ENCODE data around the gene CST3. TPM values are rescaled to one million over a fixed set of nuclear protein-coding genes. Genes with fewer than 3 reads are reported as not detected.

Gene CST3
- polyA plus RNA-seq, 1 donor = 661 TPM

- H3K27ac ChIP-seq (ENCODE audit: low read length) = peak overlapping the region; percentile 85
- no peaks in the 10 kb centered on the region for H3K27me3 ChIP-seq (ENCODE audit: control insufficient read depth, insufficient read depth, low read length)
- H3K36me3 ChIP-seq (ENCODE audit: control insufficient read depth, insufficient read depth, low read length) = peaks cover 32% of the 10 kb centered on the region
- H3K9me3 ChIP-seq (ENCODE audit: control insufficient read depth, low read depth, low read length) = no peaks in the 10 kb centered on the region
- peaks cover 30% of the 10 kb centered on the region for H3K4me1 ChIP-seq (ENCODE audit: control insufficient read depth, insufficient read depth, low read length)
- no CpG with 5 or more reads among the region's 12 CpGs for WGBS (ENCODE audit: insufficient coverage, low lambda C conversion rate)
- no peak overlapping the region for H3K4me3 ChIP-seq (ENCODE audit: low read length)
- DNase-seq = peak in 1 of 2 donors; percentile 40
Observed at GRCh38 chr20:23629542-23630391, 8.0 kb downstream of the CST3 start.

GRCh38 chr20:23629017-23629541, 8.7 kb downstream of the CST3 start:
- WGBS (ENCODE audit: insufficient coverage, low lambda C conversion rate) = no CpG with 5 or more reads among the region's 7 CpGs
- Histone ChIP-seq H3K27me3 (ENCODE audit: control insufficient read depth, insufficient read depth, low read length) (no peaks in the 10 kb centered on the region), H3K27ac (ENCODE audit: low read length) (peak overlapping the region; percentile 85), H3K4me3 (ENCODE audit: low read length) (no peak overlapping the region), H3K9me3 (ENCODE audit: control insufficient read depth, low read depth, low read length) (no peaks in the 10 kb centered on the region), H3K36me3 (ENCODE audit: control insufficient read depth, insufficient read depth, low read length) (peaks cover 26% of the 10 kb centered on the region), H3K4me1 (ENCODE audit: control insufficient read depth, insufficient read depth, low read length) (peaks cover 31% of the 10 kb centered on the region)
- peak; percentile 92 to 97 for DNase-seq

GRCh38 chr20:23628402-23629016, 9.2 kb downstream of the CST3 start:
- WGBS (ENCODE audit: insufficient coverage, low lambda C conversion rate) = no CpG with 5 or more reads among the region's 6 CpGs
- H3K9me3 ChIP-seq (ENCODE audit: control insufficient read depth, low read depth, low read length) = no peaks in the 10 kb centered on the region
- no peak for DNase-seq
- H3K27me3 ChIP-seq (ENCODE audit: control insufficient read depth, insufficient read depth, low read length) = no peaks in the 10 kb centered on the region
- H3K4me1 ChIP-seq (ENCODE audit: control insufficient read depth, insufficient read depth, low read length) = peaks cover 36% of the 10 kb centered on the region
- H3K36me3 ChIP-seq (ENCODE audit: control insufficient read depth, insufficient read depth, low read length) = peaks cover 21% of the 10 kb centered on the region
- no peak overlapping the region for H3K4me3 ChIP-seq (ENCODE audit: low read length)
- H3K27ac ChIP-seq (ENCODE audit: low read length) = peak overlapping the region; percentile 76

GRCh38 chr20:23627501-23627900, 10.3 kb downstream of the CST3 start:
- DNase-seq = no peak
- Histone ChIP-seq H3K4me3 (ENCODE audit: low read length) (no peak overlapping the region), H3K9me3 (ENCODE audit: control insufficient read depth, low read depth, low read length) (no peaks in the 10 kb centered on the region), H3K4me1 (ENCODE audit: control insufficient read depth, insufficient read depth, low read length) (peaks cover 36% of the 10 kb centered on the region), H3K27me3 (ENCODE audit: control insufficient read depth, insufficient read depth, low read length) (no peaks in the 10 kb centered on the region), H3K36me3 (ENCODE audit: control insufficient read depth, insufficient read depth, low read length) (peaks cover 12% of the 10 kb centered on the region), H3K27ac (ENCODE audit: low read length) (no peak overlapping the region)
- WGBS (ENCODE audit: insufficient coverage, low lambda C conversion rate) = 64% methylated on average over 3 of the region's 3 CpGs

- peak in 1 of 2 donors; percentile 44 for DNase-seq
- Histone ChIP-seq H3K4me1 (ENCODE audit: control insufficient read depth, insufficient read depth, low read length) (peaks cover 36% of the 10 kb centered on the region), H3K36me3 (ENCODE audit: control insufficient read depth, insufficient read depth, low read length) (no peaks in the 10 kb centered on the region), H3K4me3 (ENCODE audit: low read length) (no peak overlapping the region), H3K27ac (ENCODE audit: low read length) (no peak overlapping the region), H3K9me3 (ENCODE audit: control insufficient read depth, low read depth, low read length) (no peaks in the 10 kb centered on the region), H3K27me3 (ENCODE audit: control insufficient read depth, insufficient read depth, low read length) (no peaks in the 10 kb centered on the region)
- WGBS (ENCODE audit: insufficient coverage, low lambda C conversion rate) = 20% methylated on average over 1 of the region's 4 CpGs
Observed at GRCh38 chr20:23626040-23626620, 11.6 kb downstream of the CST3 start.

GRCh38 chr20:23625236-23625964, 12.4 kb downstream of the CST3 start:
- 80% methylated on average over 1 of the region's 9 CpGs for WGBS (ENCODE audit: insufficient coverage, low lambda C conversion rate)

GRCh38 chr20:23624324-23624691, 13.4 kb downstream of the CST3 start:
- no peaks in the 10 kb centered on the region for H3K9me3 ChIP-seq (ENCODE audit: control insufficient read depth, low read depth, low read length)
- H3K27me3 ChIP-seq (ENCODE audit: control insufficient read depth, insufficient read depth, low read length) = no peaks in the 10 kb centered on the region
- H3K27ac ChIP-seq (ENCODE audit: low read length) = peak overlapping the region; percentile 68
- peaks cover 25% of the 10 kb centered on the region for H3K4me1 ChIP-seq (ENCODE audit: control insufficient read depth, insufficient read depth, low read length)
- WGBS (ENCODE audit: insufficient coverage, low lambda C conversion rate) = 17% methylated on average over 1 of the region's 2 CpGs
- H3K4me3 ChIP-seq (ENCODE audit: low read length) = no peak overlapping the region
- DNase-seq = peak in 1 of 2 donors; percentile 58
- H3K36me3 ChIP-seq (ENCODE audit: control insufficient read depth, insufficient read depth, low read length) = no peaks in the 10 kb centered on the region

More at GRCh38 chr20:23625236-23625964, 12.4 kb downstream of the CST3 start:
- no peaks in the 10 kb centered on the region for H3K36me3 ChIP-seq (ENCODE audit: control insufficient read depth, insufficient read depth, low read length)
- peak in 1 of 2 donors; percentile 43 for DNase-seq
- no peak overlapping the region for H3K27ac ChIP-seq (ENCODE audit: low read length)
- H3K27me3 ChIP-seq (ENCODE audit: control insufficient read depth, insufficient read depth, low read length) = no peaks in the 10 kb centered on the region
- no peaks in the 10 kb centered on the region for H3K9me3 ChIP-seq (ENCODE audit: control insufficient read depth, low read depth, low read length)
- H3K4me1 ChIP-seq (ENCODE audit: control insufficient read depth, insufficient read depth, low read length) = peaks cover 36% of the 10 kb centered on the region
- no peak overlapping the region for H3K4me3 ChIP-seq (ENCODE audit: low read length)

GRCh38 chr20:23623666-23624323, 14.0 kb downstream of the CST3 start:
- Histone ChIP-seq H3K4me1 (ENCODE audit: control insufficient read depth, insufficient read depth, low read length) (peaks cover 21% of the 10 kb centered on the region), H3K36me3 (ENCODE audit: control insufficient read depth, insufficient read depth, low read length) (no peaks in the 10 kb centered on the region), H3K27ac (ENCODE audit: low read length) (peak overlapping the region; percentile 68), H3K27me3 (ENCODE audit: control insufficient read depth, insufficient read depth, low read length) (no peaks in the 10 kb centered on the region), H3K9me3 (ENCODE audit: control insufficient read depth, low read depth, low read length) (no peaks in the 10 kb centered on the region), H3K4me3 (ENCODE audit: low read length) (no peak overlapping the region)
- WGBS (ENCODE audit: insufficient coverage, low lambda C conversion rate) = no CpG with 5 or more reads among the region's 4 CpGs
- DNase-seq = peak; percentile 48 to 75

GRCh38 chr20:23622839-23623343, 14.9 kb downstream of the CST3 start:
- H3K4me1 ChIP-seq (ENCODE audit: control insufficient read depth, insufficient read depth, low read length) = peaks cover 15% of the 10 kb centered on the region
- peak overlapping the region; percentile 68 for H3K27ac ChIP-seq (ENCODE audit: low read length)
- H3K27me3 ChIP-seq (ENCODE audit: control insufficient read depth, insufficient read depth, low read length) = no peaks in the 10 kb centered on the region
- no peaks in the 10 kb centered on the region for H3K36me3 ChIP-seq (ENCODE audit: control insufficient read depth, insufficient read depth, low read length)
- 20% methylated on average over 2 of the region's 4 CpGs for WGBS (ENCODE audit: insufficient coverage, low lambda C conversion rate)
- no peak overlapping the region for H3K4me3 ChIP-seq (ENCODE audit: low read length)
- H3K9me3 ChIP-seq (ENCODE audit: control insufficient read depth, low read depth, low read length) = no peaks in the 10 kb centered on the region
- DNase-seq = peak; percentile 56 to 78
